ENCODE results near the gene FBXL14. TPM values are rescaled to one million over a fixed set of nuclear protein-coding genes. Genes with fewer than 3 reads are reported as not detected.

Gene FBXL14
- total and polyA plus RNA-seq, 10 donors = 1.9 to 21.4 (median 18.7) TPM

DNA sequence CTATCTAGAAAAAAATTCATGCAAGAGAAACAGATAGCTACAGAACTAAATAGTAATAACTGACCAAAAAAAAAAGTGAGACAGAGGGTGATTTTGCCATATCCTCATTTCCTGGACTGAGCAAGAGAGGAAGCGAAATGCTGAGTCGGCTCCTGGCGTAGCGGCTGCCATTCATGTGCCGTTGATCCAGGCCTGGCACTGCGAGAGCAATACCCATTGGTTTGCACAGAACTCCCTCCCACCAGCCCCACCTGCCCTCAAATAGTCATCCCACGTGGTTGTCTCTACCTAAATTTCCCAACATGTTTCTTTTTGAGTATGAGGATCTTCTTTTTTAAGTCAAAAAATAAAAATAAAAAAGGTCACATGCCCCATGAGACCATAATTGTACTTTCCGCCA, 25.2 kb upstream of the FBXL14 start:
- 21 to 34% (median 26%) methylated on average over 8 of the region's 8 CpGs for WGBS, 5 donors
- H3K27ac ChIP-seq = peak overlapping the region in 6 of 8 donors; percentile 6 to 63 (median 18)
- no peaks in the 10 kb centered on the region for H3K9me3 ChIP-seq
- H3K36me3 ChIP-seq = no peaks in the 10 kb centered on the region
- peak; percentile 86 for DNase-seq
- no peaks in the 10 kb centered on the region for H3K27me3 ChIP-seq (replicated peaks in 1 of 7)
- intact Hi-C loops (cut with DNase I; ENCODE audit: low total_unique reads) = no loop called here
- H3K4me3 ChIP-seq = no peak overlapping the region
- peaks cover 9 to 55% (median 32%) of the 10 kb centered on the region in 6 donors for H3K4me1 ChIP-seq
- no peak for TF ChIP-seq POLR2A (IDR thresholded peaks at IDR 0.05)
- TF ChIP-seq CTCF (IDR thresholded peaks at IDR 0.05 in 8 of 11, conservative IDR thresholded peaks at IDR 0.05 in 3 of 11) = no peak
- TF ChIP-seq POLR2AphosphoS5 (IDR thresholded peaks at IDR 0.05) = peak in 2 of 3 donors; percentile 57 to 70

DNA sequence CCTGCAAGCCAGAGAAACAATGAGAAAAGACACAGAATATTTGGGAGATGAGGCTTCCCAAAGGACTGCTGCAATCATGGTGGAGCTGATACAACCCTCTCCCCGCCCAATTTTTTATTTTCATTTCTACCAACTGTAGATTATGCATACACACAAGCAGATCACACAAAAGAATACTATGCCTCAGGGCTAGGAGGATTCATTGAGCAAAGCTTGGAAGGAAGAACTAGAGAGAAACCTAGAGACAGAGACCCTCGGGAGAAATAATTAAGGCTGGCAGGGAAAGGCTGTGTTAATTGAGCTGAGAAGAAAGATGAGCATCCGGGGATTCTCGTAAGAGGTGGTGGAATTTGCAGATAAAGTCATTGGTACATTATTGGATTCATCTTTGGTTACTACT, 24.8 kb upstream of the FBXL14 start:
- WGBS, 5 donors = 59 to 78% (median 67%) methylated on average over 4 of the region's 4 CpGs
- DNase-seq = no peak
- intact Hi-C loops (cut with DNase I; ENCODE audit: low total_unique reads) = no loop called here
- H3K4me3 ChIP-seq = no peak overlapping the region
- peak overlapping the region in 5 of 8 donors; percentile 0 to 63 (median 24) for H3K27ac ChIP-seq
- no peaks in the 10 kb centered on the region for H3K36me3 ChIP-seq
- H3K27me3 ChIP-seq (replicated peaks in 1 of 7) = no peaks in the 10 kb centered on the region
- TF ChIP-seq POLR2A (IDR thresholded peaks at IDR 0.05) = no peak
- no peak for TF ChIP-seq POLR2AphosphoS5 (IDR thresholded peaks at IDR 0.05)
- TF ChIP-seq CTCF (IDR thresholded peaks at IDR 0.05 in 8 of 11, conservative IDR thresholded peaks at IDR 0.05 in 3 of 11) = no peak
- H3K9me3 ChIP-seq = no peaks in the 10 kb centered on the region
- peaks cover 9 to 55% (median 32%) of the 10 kb centered on the region in 6 donors for H3K4me1 ChIP-seq

GRCh38 chr12:1618489-1618888, 24.1 kb upstream of the FBXL14 start:
- intact Hi-C loops (cut with DNase I; ENCODE audit: low total_unique reads) = no loop called here
- peak overlapping the region in 1 of 8 donors; percentile 63 for H3K27ac ChIP-seq

More at GRCh38 chr12:1618489-1618888, 24.1 kb upstream of the FBXL14 start:
- Histone ChIP-seq H3K4me3 (no peak overlapping the region), H3K36me3 (no peaks in the 10 kb centered on the region), H3K27me3 (replicated peaks in 1 of 7) (no peaks in the 10 kb centered on the region), H3K9me3 (no peaks in the 10 kb centered on the region), H3K4me1 (peaks cover 9 to 55% (median 32%) of the 10 kb centered on the region in 6 donors)
- TF ChIP-seq POLR2A (IDR thresholded peaks at IDR 0.05) = no peak
- TF ChIP-seq CTCF (IDR thresholded peaks at IDR 0.05 in 8 of 11, conservative IDR thresholded peaks at IDR 0.05 in 3 of 11) = no peak
- no peak for TF ChIP-seq POLR2AphosphoS5 (IDR thresholded peaks at IDR 0.05)
- DNase-seq = no peak
